Neural crest cell (in vitro differentiated cells): ENCODE data around the gene DDX59. TPM values are rescaled to one million over a fixed set of nuclear protein-coding genes. Genes with fewer than 3 reads are reported as not detected.

ENCODE experiments used
- DNase-seq: peaks from one replicate; pipeline ENCODE4 v3.0.0; 2021; ENCODE audit warnings: low read depth, mixed read lengths, low spot score
- H3K27ac Mint-ChIP-seq: one replicate; pipeline ENCODE4 v1.8.0; 2021; ENCODE audit warnings: mild to moderate bottlenecking, mixed read lengths; ENCODE audit not compliant: unreplicated experiment
- H3K27me3 Mint-ChIP-seq: 2 replicates; pipeline ENCODE4 v1.8.0; 2021; ENCODE audit warnings: low read depth, mild to moderate bottlenecking, mixed read lengths
- H3K36me3 Mint-ChIP-seq: 2 replicates; pipeline ENCODE4 v1.8.0; 2021; ENCODE audit warnings: low read depth, mild to moderate bottlenecking, mixed read lengths
- H3K4me1 Mint-ChIP-seq: 2 replicates; pipeline ENCODE4 v1.8.0; 2021; ENCODE audit warnings: mixed read lengths
- H3K4me3 Mint-ChIP-seq: one replicate; pipeline ENCODE4 v1.8.0; 2021; ENCODE audit warnings: mild to moderate bottlenecking, mixed read lengths
- H3K9me3 Mint-ChIP-seq: 2 replicates; pipeline ENCODE4 v1.8.0; 2021; ENCODE audit warnings: mixed read lengths
- CTCF ChIP-seq: fragments of 200-600 bp; sonication (generic); conservative IDR thresholded peaks from 2 replicates; pipeline ENCODE4 v1.5.0; 2021; ENCODE audit warnings: antibody characterized with exemption, mild to moderate bottlenecking
- long read RNA-seq: library from polyadenylated mRNA; unstranded; transcript quantifications from one replicate; pipeline ENCODE4 v2.0.0, GENCODE V29; 2020
- total RNA-seq: library from RNA; stranded (reverse); gene quantifications from 2 replicates; pipeline ENCODE4 v1.2.1, GENCODE V29; 2021

Gene DDX59
- 18.0 and 19.7 TPM in 2 replicates for total RNA-seq
- long read RNA-seq, transcript DDX59-201 (8 exons, 2,289 nt), result major isoform, 11 of 41 reads
- long read RNA-seq, partial matches to known transcripts, result 12 of 41 reads
- long read RNA-seq, other reads (novel, unspliced or antisense), result 18 of 41 reads

- Mint-ChIP-seq H3K27ac (peak within 1 kb of the TSS; percentile 97), H3K4me1 (peaks cover 35% of the 10 kb centered on the region), H3K9me3 (no peaks in the 10 kb centered on the region), H3K4me3 (peak within 1 kb of the TSS; percentile 96), H3K27me3 (no peaks in the 10 kb centered on the region), H3K36me3 (peaks cover 3% of the 10 kb centered on the region)
- DNase-seq, result peak; percentile 90
- no peak for TF ChIP-seq CTCF
Measured at GRCh38 chr1:200669314-200670241, at the start of gene DDX59. DDX59 (minus strand) TSS chr1:200669907; CDS start chr1:200666740, 3,167 bp downstream.

GRCh38 chr1:200714504-200715187, 44.9 kb upstream of the DDX59 start:
- Mint-ChIP-seq H3K27ac (no peak overlapping the region), H3K27me3 (no peaks in the 10 kb centered on the region), H3K9me3 (no peaks in the 10 kb centered on the region), H3K36me3 (no peaks in the 10 kb centered on the region), H3K4me3 (no peak overlapping the region), H3K4me1 (peaks cover 6% of the 10 kb centered on the region)
- no peak for DNase-seq
- TF ChIP-seq CTCF, result no peak

GRCh38 chr1:200710166-200710565, 40.5 kb upstream of the DDX59 start:
- H3K36me3 Mint-ChIP-seq, result no peaks in the 10 kb centered on the region
- TF ChIP-seq CTCF, result no peak
- no peak for DNase-seq
- H3K27ac Mint-ChIP-seq, result peak overlapping the region; percentile 64
- H3K27me3 Mint-ChIP-seq, result no peaks in the 10 kb centered on the region
- no peak overlapping the region for H3K4me3 Mint-ChIP-seq
- H3K4me1 Mint-ChIP-seq, result peaks cover 6% of the 10 kb centered on the region
- H3K9me3 Mint-ChIP-seq, result no peaks in the 10 kb centered on the region

- Mint-ChIP-seq H3K27me3 (no peaks in the 10 kb centered on the region), H3K9me3 (no peaks in the 10 kb centered on the region), H3K4me3 (no peak overlapping the region), H3K27ac (no peak overlapping the region), H3K4me1 (peaks cover 6% of the 10 kb centered on the region), H3K36me3 (no peaks in the 10 kb centered on the region)
- no peak for TF ChIP-seq CTCF
- no peak for DNase-seq
Measured at GRCh38 chr1:200708769-200709168, 39.1 kb upstream of the DDX59 start.

- TF ChIP-seq CTCF, result no peak
- peaks cover 6% of the 10 kb centered on the region for H3K4me1 Mint-ChIP-seq
- no peak for DNase-seq
- no peak overlapping the region for H3K27ac Mint-ChIP-seq
- no peak overlapping the region for H3K4me3 Mint-ChIP-seq
- no peaks in the 10 kb centered on the region for H3K36me3 Mint-ChIP-seq
- no peaks in the 10 kb centered on the region for H3K9me3 Mint-ChIP-seq
- no peaks in the 10 kb centered on the region for H3K27me3 Mint-ChIP-seq
Measured at GRCh38 chr1:200708161-200708560, 38.5 kb upstream of the DDX59 start.
